Measurements from ENCODE around the gene RBM43.

DNA sequence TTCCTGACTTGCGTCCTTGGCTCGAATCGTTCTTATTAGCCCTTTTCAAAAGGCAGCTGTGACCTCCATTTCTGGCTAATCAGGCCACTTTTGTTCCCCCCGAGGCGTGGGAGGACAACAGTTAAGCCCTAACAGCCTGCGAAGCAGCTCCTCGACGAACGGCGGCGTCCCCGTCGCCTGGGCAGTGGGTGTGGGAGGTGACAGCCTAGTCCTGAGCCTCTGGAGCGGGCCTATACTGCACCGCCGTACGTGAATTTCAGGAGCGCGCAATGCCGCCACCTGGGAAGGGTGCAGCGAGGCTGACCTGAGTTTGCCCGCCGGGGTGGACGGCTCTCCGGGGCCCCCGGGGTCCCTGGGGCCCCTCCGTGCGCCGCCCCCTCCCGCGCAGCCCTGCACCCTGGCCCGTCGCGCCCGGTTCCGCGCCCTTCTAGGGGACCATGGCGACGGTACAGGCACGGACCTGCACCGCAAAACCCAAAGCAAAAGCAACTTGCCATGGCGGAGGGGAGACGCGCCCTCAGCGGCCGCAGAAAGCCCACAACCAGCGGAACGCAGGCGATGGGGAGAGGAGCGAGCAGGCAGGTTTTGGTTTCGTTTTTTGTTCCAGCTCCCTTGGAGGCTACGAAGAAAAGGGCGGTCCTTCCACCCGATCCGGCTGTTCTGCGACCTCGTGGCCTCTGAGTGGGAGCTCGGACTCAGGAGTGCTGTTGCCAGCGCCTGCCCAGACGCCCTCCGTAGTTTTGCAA lies at the start of gene RBM43:
- TF ChIP-seq, protein P1, sequence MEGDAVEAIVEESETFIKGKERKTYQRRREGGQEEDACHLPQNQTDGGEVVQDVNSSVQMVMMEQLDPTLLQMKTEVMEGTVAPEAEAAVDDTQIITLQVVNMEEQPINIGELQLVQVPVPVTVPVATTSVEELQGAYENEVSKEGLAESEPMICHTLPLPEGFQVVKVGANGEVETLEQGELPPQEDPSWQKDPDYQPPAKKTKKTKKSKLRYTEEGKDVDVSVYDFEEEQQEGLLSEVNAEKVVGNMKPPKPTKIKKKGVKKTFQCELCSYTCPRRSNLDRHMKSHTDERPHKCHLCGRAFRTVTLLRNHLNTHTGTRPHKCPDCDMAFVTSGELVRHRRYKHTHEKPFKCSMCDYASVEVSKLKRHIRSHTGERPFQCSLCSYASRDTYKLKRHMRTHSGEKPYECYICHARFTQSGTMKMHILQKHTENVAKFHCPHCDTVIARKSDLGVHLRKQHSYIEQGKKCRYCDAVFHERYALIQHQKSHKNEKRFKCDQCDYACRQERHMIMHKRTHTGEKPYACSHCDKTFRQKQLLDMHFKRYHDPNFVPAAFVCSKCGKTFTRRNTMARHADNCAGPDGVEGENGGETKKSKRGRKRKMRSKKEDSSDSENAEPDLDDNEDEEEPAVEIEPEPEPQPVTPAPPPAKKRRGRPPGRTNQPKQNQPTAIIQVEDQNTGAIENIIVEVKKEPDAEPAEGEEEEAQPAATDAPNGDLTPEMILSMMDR (IDR thresholded peaks at IDR 0.05) = no peak
- peak; percentile 37 to 84 for TF ChIP-seq POLR2A (IDR thresholded peaks at IDR 0.05)

Data from adrenal gland (tissue), 5 donors.